Measurements from ENCODE around the gene PCMTD2. TPM values are rescaled to one million over a fixed set of nuclear protein-coding genes. Genes with fewer than 3 reads are reported as not detected.

The PCMTD2 gene
- total and polyA plus RNA-seq, 8 donors, result 14.1 to 107 (median 39.2) TPM

DNA sequence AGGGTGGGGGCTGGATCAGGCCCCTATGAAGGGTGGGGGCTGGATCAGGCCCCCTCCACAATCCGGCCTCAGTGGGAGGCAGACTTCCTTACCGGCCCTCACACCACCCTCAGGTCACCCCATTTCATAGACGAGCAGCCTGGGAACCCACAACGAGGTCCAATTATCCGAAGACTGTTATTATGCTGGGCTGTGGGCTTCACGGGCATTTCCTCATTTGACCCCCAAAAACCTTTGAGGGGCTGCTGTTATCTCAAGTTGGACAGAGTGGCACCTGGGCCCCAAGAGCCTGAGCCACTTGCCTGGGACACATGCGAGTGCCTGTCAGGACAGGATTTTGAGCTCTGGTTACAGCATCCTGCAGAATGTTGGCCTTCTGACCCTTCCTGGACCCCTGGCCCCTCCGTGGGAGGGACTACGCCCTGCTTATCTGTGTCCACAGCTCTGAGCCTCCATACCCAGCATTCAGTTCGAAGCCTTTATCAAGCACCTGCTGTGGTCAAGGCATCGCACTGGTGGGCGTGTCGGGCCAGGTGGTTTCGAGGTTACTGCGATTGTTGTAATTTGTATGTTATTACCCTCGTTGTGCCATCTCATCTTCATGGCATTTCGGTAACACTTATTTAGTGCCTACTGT lies 34.5 kb upstream of the PCMTD2 start:
- no peaks in the 10 kb centered on the region for H3K36me3 ChIP-seq
- WGBS, 5 donors, result 44 to 64% (median 51%) methylated on average over 16 to 17 of the region's 17 CpGs
- peaks cover 0 to 15% (median 0%) of the 10 kb centered on the region in 3 donors for H3K27me3 ChIP-seq
- peak in 1 of 2 donors; percentile 65 for DNase-seq
- no peaks in the 10 kb centered on the region for H3K9me3 ChIP-seq
- H3K4me1 ChIP-seq, result peaks cover 0 to 26% (median 12%) of the 10 kb centered on the region in 4 donors
- TF ChIP-seq POLR2A (IDR thresholded peaks at IDR 0.05) (no peak), CTCF (IDR thresholded peaks at IDR 0.05) (no peak), POLR2AphosphoS5 (IDR thresholded peaks at IDR 0.05) (no peak), EP300 (IDR thresholded peaks at IDR 0.05) (no peak)
- intact Hi-C loops (cut with DNase I; ENCODE audit: low total_unique reads), result no loop called here
- no peak overlapping the region for H3K4me3 ChIP-seq
- H3K27ac ChIP-seq, result no peak overlapping the region

DNA sequence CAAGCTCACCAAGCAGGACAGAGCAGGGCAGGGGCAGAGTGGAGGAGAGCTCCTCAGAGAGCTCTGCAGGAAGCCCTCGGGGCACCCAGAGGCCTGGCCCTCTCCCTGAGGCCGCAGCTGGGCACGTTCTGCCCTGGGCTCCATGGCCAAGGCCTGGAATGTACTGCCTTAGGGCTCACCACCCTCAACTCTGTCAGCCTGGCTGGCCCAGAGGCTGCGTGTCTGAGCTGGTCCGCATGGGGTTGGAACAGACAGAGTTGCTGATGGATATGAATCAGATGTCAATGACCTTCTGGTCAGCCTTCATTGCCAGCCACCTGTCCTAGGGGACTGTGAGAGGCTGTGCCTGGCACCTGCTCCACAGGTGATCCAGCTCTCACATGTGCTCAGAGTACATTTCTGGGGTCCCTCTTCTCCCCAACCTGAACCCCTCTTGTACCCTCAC lies 33.2 kb upstream of the PCMTD2 start:
- Histone ChIP-seq H3K4me1 (peaks cover 0 to 26% (median 10%) of the 10 kb centered on the region in 4 donors), H3K27me3 (peaks cover 0 to 15% (median 0%) of the 10 kb centered on the region in 3 donors), H3K9me3 (no peaks in the 10 kb centered on the region), H3K36me3 (no peaks in the 10 kb centered on the region), H3K27ac (no peak overlapping the region), H3K4me3 (no peak overlapping the region)
- intact Hi-C loops (cut with DNase I; ENCODE audit: low total_unique reads), result no loop called here
- DNase-seq, result peak in 1 of 2 donors; percentile 26
- WGBS, 5 donors, result 50 to 76% (median 59%) methylated on average over 2 to 5 of the region's 5 CpGs
- TF ChIP-seq CTCF (IDR thresholded peaks at IDR 0.05), result peak in 1 of 7 experiments; percentile 4
- no peak for TF ChIP-seq EP300 (IDR thresholded peaks at IDR 0.05)
- no peak for TF ChIP-seq POLR2A (IDR thresholded peaks at IDR 0.05)

DNA sequence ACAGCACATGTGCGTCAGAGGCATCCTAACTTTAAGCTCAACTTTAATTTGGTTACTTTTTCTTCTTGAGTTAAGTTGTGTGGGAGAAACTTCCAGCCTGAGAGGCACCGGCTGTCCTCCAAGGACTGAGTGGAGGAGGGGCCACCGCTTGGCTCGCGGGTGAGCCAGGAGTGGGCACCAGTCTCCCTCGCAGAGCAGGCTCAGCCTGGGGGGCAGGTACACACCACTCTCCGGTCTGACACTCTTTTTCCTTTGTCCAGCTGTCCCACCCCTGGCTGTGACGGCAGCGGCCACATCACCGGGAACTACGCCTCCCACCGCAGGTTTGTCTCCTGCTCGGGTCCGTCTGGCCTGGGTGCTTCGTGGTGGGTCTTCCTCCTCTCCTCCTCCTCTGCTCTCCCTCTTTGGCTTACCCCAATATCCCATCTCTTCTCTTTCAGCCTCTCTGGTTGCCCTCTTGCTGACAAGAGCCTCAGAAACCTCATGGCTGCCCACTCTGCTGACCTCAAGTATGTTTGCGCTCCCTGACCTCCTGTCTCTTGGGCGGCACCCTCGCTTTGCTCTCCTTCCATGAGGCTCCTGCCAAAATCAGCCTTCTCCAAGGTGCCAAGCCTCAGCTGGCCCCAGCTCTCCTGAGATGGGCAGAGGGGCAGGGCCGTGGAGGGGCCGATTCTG lies 32.6 kb upstream of the PCMTD2 start:
- Histone ChIP-seq H3K4me3 (no peak overlapping the region), H3K27ac (no peak overlapping the region), H3K27me3 (peaks cover 0 to 15% (median 0%) of the 10 kb centered on the region in 3 donors), H3K36me3 (no peaks in the 10 kb centered on the region), H3K4me1 (peaks cover 0 to 26% (median 10%) of the 10 kb centered on the region in 4 donors), H3K9me3 (no peaks in the 10 kb centered on the region)
- intact Hi-C loops (cut with DNase I; ENCODE audit: low total_unique reads), result no loop called here
- no peak for TF ChIP-seq POLR2A (IDR thresholded peaks at IDR 0.05)
- TF ChIP-seq POLR2AphosphoS5 (IDR thresholded peaks at IDR 0.05), result no peak
- no peak for TF ChIP-seq CTCF (IDR thresholded peaks at IDR 0.05)
- TF ChIP-seq EP300 (IDR thresholded peaks at IDR 0.05), result no peak
- peak in 1 of 2 donors; percentile 72 for DNase-seq
- WGBS, 5 donors, result 71 to 76% (median 73%) methylated on average over 18 to 20 of the region's 20 CpGs

DNA sequence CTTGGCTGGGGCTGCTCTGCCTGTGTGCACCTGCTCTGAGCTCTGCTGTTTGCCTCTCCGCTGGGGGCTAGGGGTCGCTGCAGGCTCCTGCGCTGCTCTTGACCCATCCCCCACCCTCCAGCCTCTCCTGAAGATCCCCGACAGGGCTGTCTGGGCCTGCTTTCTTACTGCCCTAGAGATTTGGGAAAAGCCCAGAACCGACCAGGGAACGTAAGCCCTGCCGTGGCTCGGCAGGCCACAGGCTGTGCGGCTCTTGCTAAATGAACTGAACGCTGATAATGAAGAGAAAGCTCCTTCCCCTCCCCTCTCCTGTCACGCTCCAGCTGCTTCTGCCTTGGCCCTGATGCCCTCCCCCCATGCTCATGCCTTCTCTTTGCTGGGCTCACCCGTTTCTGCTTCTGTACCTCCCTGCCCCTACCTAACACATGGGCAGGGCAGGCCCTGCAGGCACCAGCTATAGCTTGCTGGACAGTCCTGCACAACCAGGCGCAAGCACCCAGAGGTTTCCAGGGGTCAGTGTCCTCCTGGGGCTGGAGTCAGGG lies 32.0 kb upstream of the PCMTD2 start:
- DNase-seq, result peak in 1 of 2 donors; percentile 83
- H3K27me3 ChIP-seq, result peaks cover 0 to 15% (median 0%) of the 10 kb centered on the region in 3 donors
- no peaks in the 10 kb centered on the region for H3K36me3 ChIP-seq
- intact Hi-C loops (cut with DNase I; ENCODE audit: low total_unique reads), result no loop called here
- TF ChIP-seq POLR2A (IDR thresholded peaks at IDR 0.05) (no peak), POLR2AphosphoS5 (IDR thresholded peaks at IDR 0.05) (no peak), CTCF (IDR thresholded peaks at IDR 0.05) (no peak), EP300 (IDR thresholded peaks at IDR 0.05) (no peak)
- 42 to 58% (median 53%) methylated on average over 13 of the region's 13 CpGs for WGBS, 5 donors
- H3K9me3 ChIP-seq, result no peaks in the 10 kb centered on the region
- H3K4me3 ChIP-seq, result no peak overlapping the region
- H3K27ac ChIP-seq, result no peak overlapping the region
- peaks cover 0 to 26% (median 10%) of the 10 kb centered on the region in 4 donors for H3K4me1 ChIP-seq

Measured in stomach (tissue), 9 donors.